ENCODE data around the gene PRDX5. TPM values are rescaled to one million over a fixed set of nuclear protein-coding genes. Genes with fewer than 3 reads are reported as not detected.

Gene PRDX5
- total and polyA plus RNA-seq, 9 of the 15 experiments (the other 6 are each of a cell fraction or from before 2014, with no cell fraction given) = 40.8 to 327 (median 204) TPM

GRCh38 chr11:64289002-64289564, 28.8 kb upstream of the PRDX5 start:
- Histone ChIP-seq H3K4me3 (no peak overlapping the region), H3K79me2 (ENCODE audit: control insufficient read depth, insufficient read depth, low read length) (peaks cover 4% of the 10 kb centered on the region; the same call in 1 of the 3 replicates), H3K9me1 (ENCODE audit: control insufficient read depth, insufficient read depth, low read length) (no peaks in the 10 kb centered on the region), H3K4me1 (replicated peaks in 1 of 2; ENCODE audit: control insufficient read depth in 2 of 2, insufficient read depth in 2 of 2, low read length in 2 of 2) (peaks cover 5 to 64% of the 10 kb centered on the region in 2 experiments; a peak in 3 of 5 replicates), H3K27me3 (ENCODE audit: control insufficient read depth in 2 of 2, insufficient read depth in 2 of 2, low read length in 2 of 2) (peaks cover 14 to 30% of the 10 kb centered on the region in 2 experiments; a peak in 4 of 5 replicates), H3K9me3 (replicated peaks; ENCODE audit: control insufficient read depth, insufficient read depth, low read depth, low read length) (no peaks in the 10 kb centered on the region), H3K4me2 (ENCODE audit: insufficient read depth, low read length) (no peak overlapping the region), H3K36me3 (ENCODE audit: control insufficient read depth, insufficient read depth, low read length) (no peaks in the 10 kb centered on the region), H3K9ac (ENCODE audit: insufficient read depth in 1 of 2, low read depth in 2 of 2, low read length in 2 of 2) (peak overlapping the region in 1 of 2 experiments; percentile 61; a peak in 1 of 4 replicates), H2AFZ (ENCODE audit: low read depth, low read length) (no peak overlapping the region), H4K20me1 (replicated peaks; ENCODE audit: control insufficient read depth, insufficient read depth, low read length) (no peaks in the 10 kb centered on the region), H3K27ac (ENCODE audit: extremely low read depth, low read depth, low read length) (no peak overlapping the region)
- POLR2A ChIA-PET = interaction anchor here (1.0 to 1.4 kb wide), 3 partner anchors 9 to 83 kb away, joined by 3 to 5 read pairs (median 3); partner anchors contain the start of gene FERMT3
- TF ChIP-seq KLF13 (tag; IDR thresholded peaks at IDR 0.05; ENCODE audit: borderline replicate concordance, low read depth) = no peak
- TF ChIP-seq ZNF274 (IDR thresholded peaks at IDR 0.05; ENCODE audit: borderline replicate concordance, low read depth, low read length) = no peak
- TF ChIP-seq ESRRB (CRISPR knock-in tag; IDR thresholded peaks at IDR 0.05; ENCODE audit: borderline replicate concordance) = no peak
- no peak for TF ChIP-seq ZBTB8A (IDR thresholded peaks at IDR 0.05; ENCODE audit: partially characterized antibody)
- no peak for TF ChIP-seq SMC3 (conservative IDR thresholded peaks at IDR 0.05; ENCODE audit: insufficient read depth, low read depth, low read length)
- no peak for TF ChIP-seq ZC3H8 (IDR thresholded peaks at IDR 0.05)
- TF ChIP-seq KLF1 (tag; IDR thresholded peaks at IDR 0.05) = no peak
- no peak for TF ChIP-seq CREB1 (IDR thresholded peaks at IDR 0.05)
- TF ChIP-seq CREB1 (CRISPR knock-in tag; IDR thresholded peaks at IDR 0.05) = no peak
- no peak for TF ChIP-seq SREBF2 (CRISPR knock-in tag; IDR thresholded peaks at IDR 0.05)
- no peak for TF ChIP-seq C11orf30 (IDR thresholded peaks at IDR 0.05; ENCODE audit: low read depth)
- in situ Hi-C loops (cut with MboI) = no loop called here
- BruUV-seq (replicated peaks) = no TSS peak
- intact Hi-C loops (cut with micrococcal nuclease) = no loop called here
- WGBS (ENCODE audit: insufficient coverage, low coverage, missing lambda C conversion rate) = 71% methylated on average over 10 of the region's 13 CpGs
- no peak for ATAC-seq
- CTCF ChIA-PET (ENCODE audit: low intra/inter-chr PET ratio) = no interaction called here
- DNase-seq (ENCODE audit: extremely low read depth in 1 of 4, low spot score in 3 of 4) = no peak
- FAIRE-seq = no peak
